ENCODE data around the gene EPAS1.

DNA sequence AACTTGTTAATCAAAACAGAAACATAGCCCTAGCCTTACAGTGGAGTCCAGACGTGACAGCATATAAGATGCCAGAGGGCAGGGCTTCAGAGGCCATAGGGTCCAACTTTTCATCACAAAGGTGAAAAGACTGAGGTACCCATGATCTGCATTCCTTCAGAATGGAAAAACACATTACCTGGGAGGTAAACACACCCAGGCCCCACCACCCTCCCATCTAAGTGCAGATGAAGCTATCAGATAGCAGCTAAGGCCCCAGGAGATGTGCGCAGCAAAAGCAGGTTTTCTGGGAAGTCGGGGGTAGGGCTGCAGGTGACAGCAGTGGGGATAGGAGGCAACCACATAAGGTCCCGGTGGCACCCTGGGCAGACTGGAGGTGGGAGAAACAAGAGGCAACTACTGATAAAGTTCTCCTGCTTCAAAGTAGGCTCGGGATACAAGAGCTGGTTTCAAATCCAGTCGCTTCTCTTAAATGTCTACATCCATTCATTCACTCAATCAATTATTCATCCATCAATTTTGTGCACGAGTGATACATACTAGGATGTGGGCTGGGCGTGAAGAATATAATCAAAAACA lies 107.1 kb downstream of the EPAS1 start:
- no peak for TF ChIP-seq ZNF274 (IDR thresholded peaks at IDR 0.05; ENCODE audit: low read depth, low read length)
- no peak for TF ChIP-seq YY1 (IDR thresholded peaks at IDR 0.05; ENCODE audit: insufficient read depth, insufficient read length)
- no peak for TF ChIP-seq SUZ12 (IDR thresholded peaks at IDR 0.05; ENCODE audit: extremely low read depth, insufficient read depth, insufficient read length)
